ENCODE results near the gene FOXP1. TPM values are rescaled to one million over a fixed set of nuclear protein-coding genes. Genes with fewer than 3 reads are reported as not detected.

Gene FOXP1
- total and polyA plus RNA-seq, 2 donors (not counting 1 experiment from before 2014, with no cell fraction given), result 91.1 to 508 TPM

- WGBS (ENCODE audit: insufficient coverage), result no CpG with 5 or more reads among the region's 2 CpGs
- intact Hi-C loops (cut with micrococcal nuclease), result no loop called here
- H3K27ac Mint-ChIP-seq, result no peak overlapping the region
These were observed 429.8 kb downstream of the FOXP1 start for GRCh38 chr3:71153713-71154112.

GRCh38 chr3:71152892-71153265 lies 430.6 kb downstream of the FOXP1 start:
- Histone ChIP-seq H3K9ac (ENCODE audit: low read length) (no peak overlapping the region), H3K27me3 (replicated peaks in 1 of 4; ENCODE audit: control extremely low read depth in 1 of 4, control insufficient read depth in 3 of 4, insufficient read depth in 4 of 4, low read length in 3 of 4) (no peaks in the 10 kb centered on the region), H4K20me1 (ENCODE audit: control insufficient read depth, insufficient read depth, low read length, poor library complexity, severe bottlenecking) (peaks cover 25% of the 10 kb centered on the region), H3K9me3 (ENCODE audit: control extremely low read depth in 1 of 3, control insufficient read depth in 2 of 3, insufficient read depth in 1 of 3, low read length in 2 of 3) (no peaks in the 10 kb centered on the region), H3K36me3 (replicated peaks in 1 of 2; ENCODE audit: control extremely low read depth in 1 of 2, control insufficient read depth in 1 of 2, extremely low read depth in 1 of 2, insufficient read depth in 2 of 2, low read length in 1 of 2) (peaks cover 0 to 15% of the 10 kb centered on the region in 2 experiments), H3K4me1 (ENCODE audit: control insufficient read depth in 2 of 2, insufficient read depth in 2 of 2, low read length in 2 of 2) (no peaks in the 10 kb centered on the region), H3K27ac (ENCODE audit: low read length in 2 of 2) (no peak overlapping the region), H3K4me3 (ENCODE audit: control extremely low read depth in 1 of 5, extremely low read depth in 1 of 5, insufficient read depth in 1 of 5, low read depth in 2 of 5, low read length in 4 of 5) (no peak overlapping the region), H2AFZ (ENCODE audit: insufficient read depth, low read depth, low read length, poor library complexity, severe bottlenecking) (no peak overlapping the region), H3K79me2 (ENCODE audit: control insufficient read depth, insufficient read depth, low read length) (peaks cover 89% of the 10 kb centered on the region), H3K4me2 (replicated peaks; ENCODE audit: low read depth, low read length, poor library complexity, severe bottlenecking) (no peak overlapping the region)
- DNase-seq (no peak), ATAC-seq (ENCODE audit: low read depth) (no peak)
- Mint-ChIP-seq H3K4me1 (peaks cover 28% of the 10 kb centered on the region), H3K4me3 (no peak overlapping the region), H3K9me3 (ENCODE audit: insufficient read depth) (no peaks in the 10 kb centered on the region), H3K27ac (peak overlapping the region; percentile 38), H3K27me3 (no peaks in the 10 kb centered on the region)
- ChIA-PET CTCF (interaction anchor here (1.4 kb wide), 1 partner anchor 10 kb away, joined by 3 read pairs; no protein-coding TSS in a partner anchor), POLR2A (no interaction called here)
- intact Hi-C loops (cut with micrococcal nuclease), result no loop called here
- 91% methylated on average over 5 of the region's 8 CpGs for WGBS (ENCODE audit: insufficient coverage)
- TF ChIP-seq CTCF (IDR thresholded peaks at IDR 0.05) (no peak), EZH2 (IDR thresholded peaks at IDR 0.05; ENCODE audit: borderline replicate concordance, insufficient read depth, low read depth, low read length, poor library complexity, severe bottlenecking) (no peak)

More at GRCh38 chr3:71153713-71154112, 429.8 kb downstream of the FOXP1 start:
- ChIA-PET CTCF (interaction anchor here (0.5 to 1.4 kb wide), 3 partner anchors 11 to 576 kb away, joined by 3 read pairs; no protein-coding TSS in a partner anchor), POLR2A (no interaction called here)
- peaks cover 25% of the 10 kb centered on the region for H4K20me1 ChIP-seq (ENCODE audit: control insufficient read depth, insufficient read depth, low read length, poor library complexity, severe bottlenecking)
- DNase-seq (no peak), ATAC-seq (ENCODE audit: low read depth) (no peak)
- peaks cover 26% of the 10 kb centered on the region for H3K4me1 Mint-ChIP-seq
- no peak overlapping the region for H3K9ac ChIP-seq (ENCODE audit: low read length)
- H3K4me3 Mint-ChIP-seq, result no peak overlapping the region
- no peak overlapping the region for H3K27ac ChIP-seq (ENCODE audit: low read length in 2 of 2)
- H3K4me2 ChIP-seq (replicated peaks; ENCODE audit: low read depth, low read length, poor library complexity, severe bottlenecking), result no peak overlapping the region
- H3K9me3 Mint-ChIP-seq (ENCODE audit: insufficient read depth), result no peaks in the 10 kb centered on the region
- no peak overlapping the region for H3K4me3 ChIP-seq (ENCODE audit: control extremely low read depth in 1 of 5, extremely low read depth in 1 of 5, insufficient read depth in 1 of 5, low read depth in 2 of 5, low read length in 4 of 5)
- H3K4me1 ChIP-seq (ENCODE audit: control insufficient read depth in 2 of 2, insufficient read depth in 2 of 2, low read length in 2 of 2), result no peaks in the 10 kb centered on the region
- no peaks in the 10 kb centered on the region for H3K27me3 ChIP-seq (replicated peaks in 1 of 4; ENCODE audit: control extremely low read depth in 1 of 4, control insufficient read depth in 3 of 4, insufficient read depth in 4 of 4, low read length in 3 of 4)
- peaks cover 88% of the 10 kb centered on the region for H3K79me2 ChIP-seq (ENCODE audit: control insufficient read depth, insufficient read depth, low read length)
- no peak for TF ChIP-seq CTCF (IDR thresholded peaks at IDR 0.05)
- no peak for TF ChIP-seq EZH2 (IDR thresholded peaks at IDR 0.05; ENCODE audit: borderline replicate concordance, insufficient read depth, low read depth, low read length, poor library complexity, severe bottlenecking)
- no peaks in the 10 kb centered on the region for H3K9me3 ChIP-seq (ENCODE audit: control extremely low read depth in 1 of 3, control insufficient read depth in 2 of 3, insufficient read depth in 1 of 3, low read length in 2 of 3)
- no peaks in the 10 kb centered on the region for H3K27me3 Mint-ChIP-seq
- no peak overlapping the region for H2AFZ ChIP-seq (ENCODE audit: insufficient read depth, low read depth, low read length, poor library complexity, severe bottlenecking)
- peaks cover 0 to 15% of the 10 kb centered on the region in 2 experiments for H3K36me3 ChIP-seq (replicated peaks in 1 of 2; ENCODE audit: control extremely low read depth in 1 of 2, control insufficient read depth in 1 of 2, extremely low read depth in 1 of 2, insufficient read depth in 2 of 2, low read length in 1 of 2)

Data from B cell (primary cell).